Ramos (cell line): ENCODE results near the gene ZNF583.

Experiments
- in situ Hi-C: fragments of 300-500 bp; cut with MboI; formaldehyde crosslinking; loops from one replicate; pipeline ENCODE4 v1.14.3; 2022; ENCODE audit warnings: low sequenced_read_pairs; ENCODE audit not compliant: unreplicated experiment

The ZNF583 gene

DNA sequence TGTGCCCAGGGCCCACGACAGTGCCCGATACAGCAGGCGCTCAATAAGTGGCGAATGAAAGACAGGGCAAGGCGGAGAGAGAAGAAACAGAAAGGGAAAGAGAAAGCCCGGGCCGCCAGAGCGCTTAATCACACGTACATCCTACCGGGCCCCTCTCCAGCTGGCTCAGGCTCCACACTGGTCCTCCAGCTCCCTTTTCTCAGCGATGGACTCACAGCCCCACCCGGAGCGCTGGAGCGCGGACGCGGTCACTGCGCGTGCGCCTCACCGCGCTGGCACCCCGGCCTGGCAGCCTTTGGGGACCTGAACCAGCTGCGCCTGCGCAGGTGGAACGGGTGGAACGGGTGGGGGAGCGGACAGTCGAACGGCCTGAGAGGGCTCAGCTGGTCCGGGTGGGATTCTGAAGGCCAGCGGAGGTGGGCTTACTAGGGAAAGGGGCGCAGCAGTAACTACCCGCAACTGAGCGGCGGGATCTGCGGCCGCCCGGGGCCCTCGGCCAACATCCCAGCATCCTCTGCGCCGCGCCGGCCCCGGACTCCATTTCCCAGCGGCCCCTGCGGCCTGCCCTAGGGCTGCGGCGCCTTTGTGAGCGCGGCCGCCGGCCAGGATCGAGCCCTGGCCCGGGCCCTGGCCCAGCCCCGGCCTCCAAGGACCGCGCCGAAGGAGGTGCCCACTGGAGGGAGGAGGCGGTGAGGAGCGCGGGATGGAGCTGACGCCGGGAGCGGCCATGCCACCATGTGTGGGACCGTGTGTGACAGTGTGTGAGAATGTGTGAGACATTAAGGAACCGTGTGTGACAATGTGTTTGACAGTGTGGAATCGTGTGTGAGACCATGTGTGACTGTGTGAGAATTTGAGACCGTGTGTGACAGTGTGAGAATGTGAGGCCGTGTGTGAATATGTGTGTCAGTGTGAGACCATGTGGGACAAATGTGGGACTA, at the start of gene ZNF583:
ZNF583 (plus strand) TSS at position 569 of the 941 bp plus-strand sequence. CDS start 2,783 bp downstream, outside the sequence.
- in situ Hi-C loops: loop anchor here (25.0 kb wide), 1 partner anchor 1558 kb away; the partner anchor contains the start of gene C19orf18

DNA sequence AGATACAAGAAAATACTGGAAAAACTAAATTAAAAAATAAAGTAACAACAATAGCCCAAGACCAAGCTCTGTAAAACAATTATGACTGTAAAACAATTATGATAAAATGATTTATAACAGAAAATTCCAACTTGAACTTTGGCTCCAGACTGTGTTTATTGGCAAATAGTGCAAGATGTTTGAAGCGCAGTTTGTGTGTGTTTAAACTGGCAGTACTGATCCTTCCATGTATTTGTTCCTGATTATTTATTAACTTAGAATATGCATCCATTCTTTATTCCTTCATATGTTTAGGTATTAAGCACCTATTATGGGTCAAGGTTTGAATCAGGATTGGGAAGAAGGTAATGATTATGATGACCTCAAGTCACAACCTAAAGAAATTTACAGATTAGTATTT, 48.6 kb upstream of the ZNF583 start:
- in situ Hi-C loops: no loop called here

GRCh38 chr19:56356944-56357343, 47.2 kb upstream of the ZNF583 start:
- in situ Hi-C loops: no loop called here

- in situ Hi-C loops: no loop called here
These were observed 43.3 kb upstream of the ZNF583 start for GRCh38 chr19:56360841-56361240.

DNA sequence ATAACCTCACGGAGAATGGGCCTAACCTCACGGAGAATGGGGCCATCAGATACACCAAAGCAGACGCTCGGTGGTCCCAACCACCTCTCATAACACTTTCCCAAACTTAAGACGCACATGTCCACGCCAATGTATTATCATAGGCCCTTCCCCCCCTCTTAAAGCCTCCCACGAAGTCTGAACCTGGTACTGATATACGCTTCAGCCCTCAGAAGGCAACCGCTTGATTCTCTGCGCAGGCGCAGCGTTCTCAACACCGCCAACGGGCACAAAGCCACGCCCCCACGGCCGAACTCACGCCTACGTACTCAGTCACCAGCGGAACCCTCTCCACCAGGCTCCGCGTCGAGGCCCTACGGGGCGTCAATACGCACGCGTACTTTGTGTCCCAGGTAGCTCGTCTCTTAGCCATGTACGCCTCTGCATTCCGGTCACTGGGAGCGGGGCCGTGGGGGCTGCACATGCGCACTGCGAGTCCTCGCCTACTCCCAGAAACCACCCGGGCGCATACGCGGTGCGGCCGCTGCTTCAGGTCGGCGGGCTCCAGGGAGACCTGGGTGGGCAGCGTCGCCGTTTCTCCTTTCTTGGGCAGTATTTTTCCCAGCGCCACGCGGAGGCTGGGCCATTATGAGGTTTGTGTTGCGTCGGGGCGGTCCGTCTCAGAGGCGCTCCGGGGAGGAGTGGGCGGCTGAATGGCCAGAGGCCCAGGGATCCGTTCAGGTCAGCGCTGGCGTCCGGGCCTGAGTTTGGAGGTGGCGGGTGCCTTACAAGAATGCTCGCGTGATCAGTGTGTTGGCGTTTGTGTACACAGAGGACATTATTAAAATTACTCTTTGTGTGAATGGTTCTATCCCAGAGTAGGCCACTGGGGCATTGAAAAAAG, 36.1 kb upstream of the ZNF583 start:
- in situ Hi-C loops: no loop called here

DNA sequence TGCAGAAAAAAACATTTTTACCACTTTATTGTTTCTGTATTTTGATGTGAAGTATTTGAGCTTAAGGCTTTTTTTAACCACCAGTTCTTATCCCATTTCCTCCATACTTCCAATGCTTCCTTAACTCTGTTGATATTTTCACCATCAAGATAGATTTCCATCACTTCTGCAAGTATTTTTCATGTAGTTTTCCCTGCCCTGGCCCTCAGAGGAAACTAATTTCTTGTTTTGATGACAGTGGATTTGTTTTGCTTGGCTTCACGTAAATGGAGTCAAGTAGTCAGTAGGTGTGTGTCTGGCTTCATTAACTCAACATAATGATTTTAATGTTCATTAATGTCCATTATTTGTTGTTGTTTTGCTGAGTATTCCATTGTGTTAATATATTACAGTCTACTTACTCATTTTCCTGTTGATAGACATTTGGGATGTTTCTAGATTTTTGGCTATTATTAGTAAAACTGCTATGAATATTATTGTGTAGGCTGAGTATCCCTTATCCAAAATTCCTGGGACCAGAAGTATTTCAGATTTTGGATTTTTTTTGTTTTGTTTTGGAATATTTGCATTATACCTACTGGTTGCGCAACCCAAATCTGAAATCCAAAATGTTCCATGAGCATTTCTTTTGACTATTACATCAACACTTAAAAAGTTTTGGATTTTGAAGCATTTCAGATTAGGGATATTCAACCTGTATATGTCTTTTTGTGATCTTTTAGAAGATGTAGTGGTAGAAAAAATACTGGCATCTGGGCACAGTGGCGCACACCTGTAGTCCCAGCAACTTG, 34.1 kb upstream of the ZNF583 start:
- in situ Hi-C loops: no loop called here

GRCh38 chr19:56372281-56372680, 31.9 kb upstream of the ZNF583 start:
- in situ Hi-C loops: no loop called here

GRCh38 chr19:56377105-56377924, 26.8 kb upstream of the ZNF583 start:
- in situ Hi-C loops: no loop called here

GRCh38 chr19:56383826-56384605, 20.1 kb upstream of the ZNF583 start:
- in situ Hi-C loops: no loop called here

DNA sequence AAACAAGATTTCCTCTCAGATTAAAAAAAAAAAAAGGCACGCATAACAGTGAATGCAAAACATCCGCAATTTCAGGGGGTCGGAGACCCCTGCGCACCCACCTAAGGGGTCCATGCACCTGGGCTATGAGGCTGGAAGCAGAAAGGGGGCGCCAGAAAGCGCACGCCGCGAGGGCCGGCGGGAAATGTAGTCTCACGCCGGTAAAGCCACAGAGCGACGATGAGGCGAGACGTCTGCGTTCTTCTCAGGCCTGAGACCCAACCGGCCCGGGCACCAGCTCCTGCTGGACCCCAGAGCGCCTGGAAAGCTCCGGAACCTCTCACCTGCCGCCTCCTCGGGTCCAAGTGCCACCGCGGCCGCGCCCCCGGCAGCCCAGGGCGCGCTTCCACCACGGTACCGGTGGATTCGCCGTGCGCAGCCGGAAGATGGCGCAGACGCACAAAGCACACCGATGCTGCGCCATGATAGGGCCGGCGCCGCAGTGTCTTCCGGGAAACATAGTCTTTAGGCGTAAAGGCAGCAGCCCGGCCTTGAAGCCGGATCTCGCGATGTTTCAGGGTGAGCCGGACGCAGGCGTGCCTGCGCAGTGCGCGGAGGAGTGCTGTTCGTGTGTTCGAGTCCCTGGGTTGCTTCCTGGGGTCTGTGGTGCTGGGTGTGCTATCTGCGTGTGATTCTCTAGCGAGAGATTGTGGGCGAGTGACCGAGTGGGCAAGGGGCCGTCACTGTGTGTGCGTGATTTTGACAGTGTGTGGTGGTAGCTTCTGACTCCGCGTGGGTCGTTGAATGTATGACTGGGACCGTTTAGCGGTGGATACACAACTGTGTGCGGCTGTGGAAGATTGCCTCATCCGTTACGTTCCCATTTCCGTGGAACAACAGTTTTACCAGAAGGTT, 10.8 kb upstream of the ZNF583 start, which contains the start of gene ZNF582:
ZNF582 (minus strand) TSS at position 416 of the 894 bp plus-strand sequence. CDS start 1,782 bp downstream, outside the sequence.
- in situ Hi-C loops: no loop called here

- in situ Hi-C loops: no loop called here
These were observed 5.3 kb upstream of the ZNF583 start for GRCh38 chr19:56398809-56399208.

DNA sequence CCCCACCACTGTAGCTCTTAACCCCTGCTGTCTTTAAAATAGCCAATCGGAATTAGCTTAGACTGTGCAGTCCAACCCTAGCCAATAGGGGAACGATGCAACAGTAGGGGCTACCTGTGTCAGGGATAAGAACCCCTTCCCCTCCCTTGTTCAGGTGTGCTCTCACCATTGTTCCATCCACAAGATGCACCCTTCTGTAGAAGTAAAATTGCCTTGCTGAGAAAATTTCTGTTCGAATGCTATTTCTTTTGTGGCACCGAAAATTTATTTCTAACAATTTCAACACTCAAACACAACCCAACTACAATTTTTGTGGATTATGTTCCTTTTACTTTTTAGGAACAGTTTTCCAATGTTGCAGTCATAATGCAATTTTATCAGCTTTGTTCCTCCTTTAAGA, 3.6 kb upstream of the ZNF583 start:
- in situ Hi-C loops: loop anchor here (25.0 kb wide), 1 partner anchor 1562 kb away; the partner anchor contains the start of gene C19orf18

- in situ Hi-C loops: loop anchor here (25.0 kb wide), 1 partner anchor 1559 kb away; the partner anchor contains the start of gene C19orf18
These were observed 871 bp upstream of the ZNF583 start for GRCh38 chr19:56403261-56403660.

DNA sequence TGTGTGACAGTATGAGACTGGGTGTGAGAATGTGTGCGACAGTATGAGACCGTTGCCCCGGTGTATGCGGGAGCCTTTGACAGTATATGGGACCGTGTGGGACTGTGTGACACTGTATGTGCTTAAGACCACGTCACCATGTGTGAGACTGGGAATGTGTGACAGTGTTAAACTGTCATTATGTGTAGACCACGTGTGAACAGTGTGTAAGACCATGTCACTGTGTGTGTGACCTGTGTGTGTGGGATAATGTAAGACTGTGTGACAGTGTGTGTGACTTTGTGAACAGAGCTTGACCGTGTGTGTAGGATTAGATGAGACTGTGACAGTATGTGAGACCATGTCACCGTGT, 549 bp downstream of the ZNF583 start:
- in situ Hi-C loops: loop anchor here (25.0 kb wide), 1 partner anchor 1558 kb away; the partner anchor contains the start of gene C19orf18

- in situ Hi-C loops: loop anchor here (25.0 kb wide), 1 partner anchor 1557 kb away; the partner anchor contains the start of gene C19orf18
These were observed 930 bp downstream of the ZNF583 start for GRCh38 chr19:56405062-56405461.

- in situ Hi-C loops: loop anchor here (25.0 kb wide), 1 partner anchor 1539 kb away; the partner anchor contains the start of gene C19orf18
These were observed 19.3 kb downstream of the ZNF583 start for GRCh38 chr19:56423276-56423984.
